ENCODE data around the gene TMEM74B. TPM values are rescaled to one million over a fixed set of nuclear protein-coding genes. Genes with fewer than 3 reads are reported as not detected.

Gene TMEM74B
- total RNA-seq, 2 experiments from 2014 or later: 0.10 TPM; not detected in 1

GRCh38 chr20:1185316-1185741 is 548 bp upstream of the TMEM74B start:
- CTCF ChIA-PET: interaction anchor here (0.5 to 2.1 kb wide), 3 partner anchors 15 to 365 kb away, joined by 3 to 6 read pairs (median 3); no protein-coding TSS in a partner anchor
- Mint-ChIP-seq H3K4me1 (peaks cover 10% of the 10 kb centered on the region), H3K4me3 (no peak overlapping the region), H3K9me3 (no peaks in the 10 kb centered on the region), H3K27me3 (peaks cover 44% of the 10 kb centered on the region), H3K36me3 (ENCODE audit: low read depth) (no peaks in the 10 kb centered on the region), H3K27ac (no peak overlapping the region)
- DNase-seq: peak; percentile 7
- POLR2A ChIA-PET: no interaction called here

GRCh38 chr20:1184260-1184637 is 532 bp downstream of the TMEM74B start:
- H3K9me3 Mint-ChIP-seq: no peaks in the 10 kb centered on the region
- peak overlapping the region; percentile 63 for H3K4me3 Mint-ChIP-seq
- DNase-seq: no peak
- no peaks in the 10 kb centered on the region for H3K36me3 Mint-ChIP-seq (ENCODE audit: low read depth)
- peaks cover 10% of the 10 kb centered on the region for H3K4me1 Mint-ChIP-seq
- ChIA-PET POLR2A (no interaction called here), CTCF (interaction anchor here (1.4 to 2.1 kb wide), 2 partner anchors 8 to 16 kb away, joined by 6 read pairs; no protein-coding TSS in a partner anchor)
- H3K27me3 Mint-ChIP-seq: peaks cover 33% of the 10 kb centered on the region
- no peak overlapping the region for H3K27ac Mint-ChIP-seq

GRCh38 chr20:1183153-1183552 is 1.6 kb downstream of the TMEM74B start:
- Mint-ChIP-seq H3K9me3 (no peaks in the 10 kb centered on the region), H3K4me3 (no peak overlapping the region), H3K27me3 (peaks cover 31% of the 10 kb centered on the region), H3K27ac (peak overlapping the region; percentile 44), H3K4me1 (peaks cover 10% of the 10 kb centered on the region), H3K36me3 (ENCODE audit: low read depth) (no peaks in the 10 kb centered on the region)
- no peak for DNase-seq
- ChIA-PET POLR2A (no interaction called here), CTCF (interaction anchor here (1.4 to 2.1 kb wide), 2 partner anchors 7 to 17 kb away, joined by 6 read pairs; no protein-coding TSS in a partner anchor)

- Mint-ChIP-seq H3K36me3 (ENCODE audit: low read depth) (no peaks in the 10 kb centered on the region), H3K27me3 (peaks cover 31% of the 10 kb centered on the region), H3K27ac (no peak overlapping the region), H3K4me3 (no peak overlapping the region), H3K9me3 (no peaks in the 10 kb centered on the region), H3K4me1 (peaks cover 10% of the 10 kb centered on the region)
- DNase-seq: no peak
- ChIA-PET CTCF (no interaction called here), POLR2A (no interaction called here)
Measured at GRCh38 chr20:1182106-1182505, 2.7 kb downstream of the TMEM74B start.

- POLR2A ChIA-PET: no interaction called here
- CTCF ChIA-PET: interaction anchor here (1.7 kb wide), 1 partner anchor 32 kb away, joined by 4 read pairs; no protein-coding TSS in a partner anchor
- Mint-ChIP-seq H3K27me3 (peaks cover 27% of the 10 kb centered on the region), H3K36me3 (ENCODE audit: low read depth) (no peaks in the 10 kb centered on the region), H3K27ac (no peak overlapping the region), H3K4me1 (peaks cover 8% of the 10 kb centered on the region), H3K9me3 (no peaks in the 10 kb centered on the region), H3K4me3 (no peak overlapping the region)
- DNase-seq: no peak
Measured at GRCh38 chr20:1180949-1181348, 3.8 kb downstream of the TMEM74B start.

- POLR2A ChIA-PET: no interaction called here
- Mint-ChIP-seq H3K4me3 (no peak overlapping the region), H3K36me3 (ENCODE audit: low read depth) (peaks cover 6% of the 10 kb centered on the region), H3K27ac (no peak overlapping the region), H3K9me3 (no peaks in the 10 kb centered on the region), H3K4me1 (no peaks in the 10 kb centered on the region), H3K27me3 (peaks cover 14% of the 10 kb centered on the region)
- CTCF ChIA-PET: interaction anchor here (1.2 to 1.9 kb wide), 2 partner anchors 23 to 28 kb away, joined by 3 to 4 read pairs; no protein-coding TSS in a partner anchor
- no peak for DNase-seq
Measured at GRCh38 chr20:1178623-1179022, 6.2 kb downstream of the TMEM74B start.

GRCh38 chr20:1178103-1178502 is 6.7 kb downstream of the TMEM74B start:
- no peaks in the 10 kb centered on the region for H3K9me3 Mint-ChIP-seq
- peaks cover 9% of the 10 kb centered on the region for H3K27me3 Mint-ChIP-seq
- POLR2A ChIA-PET: no interaction called here
- no peaks in the 10 kb centered on the region for H3K4me1 Mint-ChIP-seq
- no peak for DNase-seq
- no peak overlapping the region for H3K4me3 Mint-ChIP-seq
- peaks cover 6% of the 10 kb centered on the region for H3K36me3 Mint-ChIP-seq (ENCODE audit: low read depth)
- CTCF ChIA-PET: interaction anchor here (1.2 to 1.9 kb wide), 2 partner anchors 23 to 27 kb away, joined by 3 to 4 read pairs; no protein-coding TSS in a partner anchor
- no peak overlapping the region for H3K27ac Mint-ChIP-seq

GRCh38 chr20:1177680-1178079 is 7.1 kb downstream of the TMEM74B start:
- peaks cover 6% of the 10 kb centered on the region for H3K36me3 Mint-ChIP-seq (ENCODE audit: low read depth)
- H3K4me3 Mint-ChIP-seq: no peak overlapping the region
- ChIA-PET CTCF (interaction anchor here (1.9 kb wide), 1 partner anchor 27 kb away, joined by 4 read pairs; no protein-coding TSS in a partner anchor), POLR2A (no interaction called here)
- DNase-seq: no peak
- no peaks in the 10 kb centered on the region for H3K4me1 Mint-ChIP-seq
- H3K27ac Mint-ChIP-seq: no peak overlapping the region
- no peaks in the 10 kb centered on the region for H3K9me3 Mint-ChIP-seq
- peaks cover 6% of the 10 kb centered on the region for H3K27me3 Mint-ChIP-seq

GRCh38 chr20:1174787-1175186 is 10.0 kb downstream of the TMEM74B start:
- H3K9me3 Mint-ChIP-seq: no peaks in the 10 kb centered on the region
- no peak overlapping the region for H3K4me3 Mint-ChIP-seq
- H3K36me3 Mint-ChIP-seq (ENCODE audit: low read depth): peaks cover 14% of the 10 kb centered on the region
- ChIA-PET POLR2A (no interaction called here), CTCF (interaction anchor here (1.8 kb wide), 1 partner anchor 9 kb away, joined by 6 read pairs; no protein-coding TSS in a partner anchor)
- H3K4me1 Mint-ChIP-seq: no peaks in the 10 kb centered on the region
- H3K27me3 Mint-ChIP-seq: no peaks in the 10 kb centered on the region
- no peak for DNase-seq
- no peak overlapping the region for H3K27ac Mint-ChIP-seq

GRCh38 chr20:1173698-1174097 is 11.1 kb downstream of the TMEM74B start:
- no peaks in the 10 kb centered on the region for H3K27me3 Mint-ChIP-seq
- CTCF ChIA-PET: interaction anchor here (0.6 kb wide), 1 partner anchor 45 kb away, joined by 4 read pairs; no protein-coding TSS in a partner anchor
- no peak for DNase-seq
- no peaks in the 10 kb centered on the region for H3K9me3 Mint-ChIP-seq
- H3K36me3 Mint-ChIP-seq (ENCODE audit: low read depth): peaks cover 21% of the 10 kb centered on the region
- POLR2A ChIA-PET: no interaction called here
- H3K27ac Mint-ChIP-seq: no peak overlapping the region
- no peak overlapping the region for H3K4me3 Mint-ChIP-seq
- H3K4me1 Mint-ChIP-seq: no peaks in the 10 kb centered on the region

- DNase-seq: peak; percentile 41
- Mint-ChIP-seq H3K4me3 (no peak overlapping the region), H3K36me3 (ENCODE audit: low read depth) (peaks cover 39% of the 10 kb centered on the region), H3K27ac (no peak overlapping the region), H3K4me1 (no peaks in the 10 kb centered on the region), H3K9me3 (no peaks in the 10 kb centered on the region), H3K27me3 (no peaks in the 10 kb centered on the region)
- ChIA-PET CTCF (interaction anchor here (0.8 to 1.3 kb wide), 3 partner anchors 11 to 362 kb away, joined by 3 to 5 read pairs (median 3); no protein-coding TSS in a partner anchor), POLR2A (interaction anchor here (0.6 kb wide), 1 partner anchor 21 kb away, joined by 5 read pairs; no protein-coding TSS in a partner anchor)
Measured at GRCh38 chr20:1171461-1172093, 13.2 kb downstream of the TMEM74B start.

GRCh38 chr20:1169224-1169623 is 15.6 kb downstream of the TMEM74B start:
- Mint-ChIP-seq H3K36me3 (ENCODE audit: low read depth) (peaks cover 53% of the 10 kb centered on the region), H3K4me1 (no peaks in the 10 kb centered on the region), H3K27me3 (no peaks in the 10 kb centered on the region), H3K9me3 (no peaks in the 10 kb centered on the region), H3K27ac (no peak overlapping the region), H3K4me3 (no peak overlapping the region)
- POLR2A ChIA-PET: no interaction called here
- no peak for DNase-seq
- CTCF ChIA-PET: no interaction called here

GRCh38 chr20:1166948-1167720 is 17.6 kb downstream of the TMEM74B start:
- ChIA-PET CTCF (interaction anchor here (0.6 kb wide), 2 partner anchors 482 to 553 kb away, joined by 3 to 4 read pairs; no protein-coding TSS in a partner anchor), POLR2A (interaction anchor here (0.6 kb wide), 1 partner anchor 14 kb away, joined by 13 read pairs; no protein-coding TSS in a partner anchor)
- DNase-seq: no peak
- no peaks in the 10 kb centered on the region for H3K4me1 Mint-ChIP-seq
- no peak overlapping the region for H3K27ac Mint-ChIP-seq
- no peaks in the 10 kb centered on the region for H3K9me3 Mint-ChIP-seq
- H3K4me3 Mint-ChIP-seq: no peak overlapping the region
- peaks cover 53% of the 10 kb centered on the region for H3K36me3 Mint-ChIP-seq (ENCODE audit: low read depth)
- H3K27me3 Mint-ChIP-seq: no peaks in the 10 kb centered on the region

Measured in activated CD4-positive, alpha-beta T cell treated with anti-CD3 and anti-CD28 coated beads, Interleukin-2, amount 10 ng/mL, durations not matched to agents 7 days and 5 days (primary cell).